Measurements from ENCODE around the gene CSF1.

DNA sequence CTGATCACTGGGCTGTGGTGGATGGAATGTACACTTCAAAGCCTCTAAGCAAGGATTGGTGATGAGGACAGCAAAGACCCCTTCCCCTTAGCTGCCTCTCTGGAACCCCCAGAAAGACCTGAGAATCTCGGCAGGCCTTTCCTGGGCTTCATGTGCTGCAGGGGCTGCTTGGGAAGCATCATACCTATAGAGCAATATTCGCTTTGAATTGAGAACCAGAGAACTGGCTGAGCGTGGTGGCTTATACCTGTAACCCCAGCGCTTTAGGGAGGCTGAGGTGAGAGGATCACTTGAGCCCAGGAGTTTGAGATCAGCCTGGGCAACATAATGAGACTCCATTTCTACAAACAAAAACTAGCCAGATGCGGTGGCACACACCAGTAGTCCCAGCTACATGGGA, 22.0 kb downstream of the CSF1 start:
- TF ChIP-seq, protein P1, sequence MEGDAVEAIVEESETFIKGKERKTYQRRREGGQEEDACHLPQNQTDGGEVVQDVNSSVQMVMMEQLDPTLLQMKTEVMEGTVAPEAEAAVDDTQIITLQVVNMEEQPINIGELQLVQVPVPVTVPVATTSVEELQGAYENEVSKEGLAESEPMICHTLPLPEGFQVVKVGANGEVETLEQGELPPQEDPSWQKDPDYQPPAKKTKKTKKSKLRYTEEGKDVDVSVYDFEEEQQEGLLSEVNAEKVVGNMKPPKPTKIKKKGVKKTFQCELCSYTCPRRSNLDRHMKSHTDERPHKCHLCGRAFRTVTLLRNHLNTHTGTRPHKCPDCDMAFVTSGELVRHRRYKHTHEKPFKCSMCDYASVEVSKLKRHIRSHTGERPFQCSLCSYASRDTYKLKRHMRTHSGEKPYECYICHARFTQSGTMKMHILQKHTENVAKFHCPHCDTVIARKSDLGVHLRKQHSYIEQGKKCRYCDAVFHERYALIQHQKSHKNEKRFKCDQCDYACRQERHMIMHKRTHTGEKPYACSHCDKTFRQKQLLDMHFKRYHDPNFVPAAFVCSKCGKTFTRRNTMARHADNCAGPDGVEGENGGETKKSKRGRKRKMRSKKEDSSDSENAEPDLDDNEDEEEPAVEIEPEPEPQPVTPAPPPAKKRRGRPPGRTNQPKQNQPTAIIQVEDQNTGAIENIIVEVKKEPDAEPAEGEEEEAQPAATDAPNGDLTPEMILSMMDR (IDR thresholded peaks at IDR 0.05): no peak
- TF ChIP-seq POLR2A (IDR thresholded peaks at IDR 0.05) (no peak), EP300 (IDR thresholded peaks at IDR 0.05) (no peak), POLR2AphosphoS5 (IDR thresholded peaks at IDR 0.05) (no peak)
